SK-N-SH (cell line): ENCODE measurements around the gene CMTM8.

Source experiments
- EZH2phosphoT487 ChIP-seq: fragments of 200-600 bp; sonication (generic); IDR thresholded peaks from 2 replicates; pipeline ENCODE4 v1.6.1; 2017; ENCODE audit warnings: low read depth, mixed run types, mild to moderate bottlenecking, antibody characterized with exemption, moderate library complexity, borderline replicate concordance
- MEF2A ChIP-seq: IDR thresholded peaks from 2 replicates; pipeline ENCODE4 v1.4.0; 2012; ENCODE audit warnings: low read depth, borderline replicate concordance
- SIN3A ChIP-seq: IDR thresholded peaks from 2 replicates; pipeline ENCODE4 v1.6.1; 2012; ENCODE audit warnings: low read depth, mild to moderate bottlenecking, low read length, moderate library complexity, borderline replicate concordance
- YY1 ChIP-seq: IDR thresholded peaks from 2 replicates; pipeline ENCODE4 v1.4.0; 2012; ENCODE audit warnings: low read depth, mild to moderate bottlenecking
- TF ChIP-seq, protein P1 (sequence below): fragments of 200-600 bp; sonication (generic); IDR thresholded peaks from 2 replicates; pipeline ENCODE4 v1.6.1; 2017; ENCODE audit warnings: antibody characterized with exemption, mild to moderate bottlenecking, moderate library complexity

DNA sequence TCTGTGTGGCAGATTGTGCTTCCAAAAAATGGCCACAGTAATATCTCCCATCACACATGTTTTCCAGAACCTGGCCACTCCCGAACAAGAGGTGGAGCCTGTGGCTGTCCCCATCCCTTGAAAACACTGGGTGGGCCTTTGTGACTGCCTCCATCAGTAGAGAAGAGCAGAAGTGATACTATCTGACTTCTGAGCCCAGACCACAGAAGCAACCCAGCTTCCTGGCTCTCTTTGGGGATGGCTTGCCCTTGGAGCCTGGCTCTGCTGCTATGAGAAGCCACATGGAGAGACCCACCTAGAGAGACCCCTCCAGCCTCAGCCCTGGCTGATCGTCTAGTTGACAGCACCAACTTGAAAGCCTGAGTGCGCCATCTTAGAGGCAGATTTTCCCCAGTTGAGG is 39.8 kb upstream of the CMTM8 start:
- TF ChIP-seq, protein P1, sequence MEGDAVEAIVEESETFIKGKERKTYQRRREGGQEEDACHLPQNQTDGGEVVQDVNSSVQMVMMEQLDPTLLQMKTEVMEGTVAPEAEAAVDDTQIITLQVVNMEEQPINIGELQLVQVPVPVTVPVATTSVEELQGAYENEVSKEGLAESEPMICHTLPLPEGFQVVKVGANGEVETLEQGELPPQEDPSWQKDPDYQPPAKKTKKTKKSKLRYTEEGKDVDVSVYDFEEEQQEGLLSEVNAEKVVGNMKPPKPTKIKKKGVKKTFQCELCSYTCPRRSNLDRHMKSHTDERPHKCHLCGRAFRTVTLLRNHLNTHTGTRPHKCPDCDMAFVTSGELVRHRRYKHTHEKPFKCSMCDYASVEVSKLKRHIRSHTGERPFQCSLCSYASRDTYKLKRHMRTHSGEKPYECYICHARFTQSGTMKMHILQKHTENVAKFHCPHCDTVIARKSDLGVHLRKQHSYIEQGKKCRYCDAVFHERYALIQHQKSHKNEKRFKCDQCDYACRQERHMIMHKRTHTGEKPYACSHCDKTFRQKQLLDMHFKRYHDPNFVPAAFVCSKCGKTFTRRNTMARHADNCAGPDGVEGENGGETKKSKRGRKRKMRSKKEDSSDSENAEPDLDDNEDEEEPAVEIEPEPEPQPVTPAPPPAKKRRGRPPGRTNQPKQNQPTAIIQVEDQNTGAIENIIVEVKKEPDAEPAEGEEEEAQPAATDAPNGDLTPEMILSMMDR = no peak
- TF ChIP-seq MEF2A (no peak), YY1 (no peak), EZH2phosphoT487 (no peak), SIN3A (no peak)
